Stimulated activated naive CD8-positive, alpha-beta T cell treated with anti-CD3 and anti-CD28 coated beads, Interleukin-15, Interleukin-2, amounts not matched to agents 100 ng/mL and 50 ng/mL, for 24 hours (primary cell): ENCODE results near the gene ADM2.
"Not testable (repeated sequence)": the region's sequence is repeated elsewhere in the genome, so short reads cannot be mapped to it uniquely, and the experiment has no call there.

Experiments
- H3K27ac Mint-ChIP-seq: one replicate; pipeline ENCODE4 v1.8.0; 2021; ENCODE audit warnings: mild to moderate bottlenecking, mixed read lengths
- H3K27me3 Mint-ChIP-seq: one replicate; pipeline ENCODE4 v1.8.0; 2021; ENCODE audit warnings: mixed read lengths
- H3K36me3 Mint-ChIP-seq: one replicate; pipeline ENCODE4 v1.8.0; 2021; ENCODE audit warnings: low read depth, mixed read lengths
- H3K4me1 Mint-ChIP-seq: one replicate; pipeline ENCODE4 v1.8.0; 2021; ENCODE audit warnings: low read depth, mixed read lengths
- H3K4me3 Mint-ChIP-seq: one replicate; pipeline ENCODE4 v1.8.0; 2021; ENCODE audit warnings: mild to moderate bottlenecking, mixed read lengths
- H3K9me3 Mint-ChIP-seq: one replicate; pipeline ENCODE4 v1.8.0; 2021; ENCODE audit warnings: mixed read lengths

The ADM2 gene

GRCh38 chr22:50517495-50518260 lies 36.3 kb downstream of the ADM2 start:
- peaks cover 44% of the 10 kb centered on the region for H3K36me3 Mint-ChIP-seq
- H3K27ac Mint-ChIP-seq: no peak overlapping the region
- peaks cover 8% of the 10 kb centered on the region for H3K4me1 Mint-ChIP-seq

GRCh38 chr22:50518606-50519005 lies 37.3 kb downstream of the ADM2 start:
- Mint-ChIP-seq H3K27me3 (no peaks in the 10 kb centered on the region), H3K9me3 (no peaks in the 10 kb centered on the region), H3K4me1 (peaks cover 5% of the 10 kb centered on the region), H3K4me3 (no peak overlapping the region), H3K36me3 (peaks cover 41% of the 10 kb centered on the region), H3K27ac (no peak overlapping the region)

More at GRCh38 chr22:50517495-50518260, 36.3 kb downstream of the ADM2 start:
- H3K27me3 Mint-ChIP-seq: no peaks in the 10 kb centered on the region
- H3K4me3 Mint-ChIP-seq: no peak overlapping the region
- H3K9me3 Mint-ChIP-seq: no peaks in the 10 kb centered on the region

GRCh38 chr22:50519151-50519550 lies 37.8 kb downstream of the ADM2 start:
- Mint-ChIP-seq H3K9me3 (no peaks in the 10 kb centered on the region), H3K4me1 (peaks cover 5% of the 10 kb centered on the region), H3K27ac (no peak overlapping the region), H3K4me3 (no peak overlapping the region), H3K27me3 (no peaks in the 10 kb centered on the region), H3K36me3 (peaks cover 41% of the 10 kb centered on the region)

GRCh38 chr22:50520184-50520583 lies 38.8 kb downstream of the ADM2 start:
- H3K4me3 Mint-ChIP-seq: not testable (repeated sequence)
- H3K36me3 Mint-ChIP-seq: peaks cover 42% of the 10 kb centered on the region

GRCh38 chr22:50520826-50521453 lies 39.6 kb downstream of the ADM2 start:
- no peaks in the 10 kb centered on the region for H3K27me3 Mint-ChIP-seq
- no peaks in the 10 kb centered on the region for H3K9me3 Mint-ChIP-seq
- peaks cover 38% of the 10 kb centered on the region for H3K36me3 Mint-ChIP-seq
- H3K27ac Mint-ChIP-seq: no peak overlapping the region
- no peak overlapping the region for H3K4me3 Mint-ChIP-seq
- peaks cover 7% of the 10 kb centered on the region for H3K4me1 Mint-ChIP-seq

More at GRCh38 chr22:50520184-50520583, 38.8 kb downstream of the ADM2 start:
- H3K4me1 Mint-ChIP-seq, H3K9me3 Mint-ChIP-seq, H3K27me3 Mint-ChIP-seq, H3K27ac Mint-ChIP-seq: not testable (repeated sequence)

GRCh38 chr22:50521710-50522109 lies 40.4 kb downstream of the ADM2 start:
- H3K27me3 Mint-ChIP-seq: no peaks in the 10 kb centered on the region
- H3K27ac Mint-ChIP-seq: no peak overlapping the region
- H3K36me3 Mint-ChIP-seq: peaks cover 30% of the 10 kb centered on the region
- no peak overlapping the region for H3K4me3 Mint-ChIP-seq
- H3K4me1 Mint-ChIP-seq: peaks cover 7% of the 10 kb centered on the region
- no peaks in the 10 kb centered on the region for H3K9me3 Mint-ChIP-seq

GRCh38 chr22:50522208-50522805 lies 41.0 kb downstream of the ADM2 start:
- H3K36me3 Mint-ChIP-seq: peaks cover 32% of the 10 kb centered on the region
- no peak overlapping the region for H3K4me3 Mint-ChIP-seq
- H3K4me1 Mint-ChIP-seq: peaks cover 11% of the 10 kb centered on the region
- H3K27ac Mint-ChIP-seq: no peak overlapping the region
- H3K9me3 Mint-ChIP-seq: no peaks in the 10 kb centered on the region
- no peaks in the 10 kb centered on the region for H3K27me3 Mint-ChIP-seq

GRCh38 chr22:50522806-50523438 lies 41.6 kb downstream of the ADM2 start:
- Mint-ChIP-seq H3K36me3 (peaks cover 33% of the 10 kb centered on the region), H3K4me3 (peak overlapping the region; percentile 41), H3K9me3 (no peaks in the 10 kb centered on the region), H3K4me1 (peaks cover 18% of the 10 kb centered on the region), H3K27ac (peak overlapping the region; percentile 11), H3K27me3 (no peaks in the 10 kb centered on the region)

GRCh38 chr22:50523458-50523805 lies 42.1 kb downstream of the ADM2 start:
- peak overlapping the region; percentile 41 for H3K4me3 Mint-ChIP-seq
- H3K27ac Mint-ChIP-seq: peak overlapping the region; percentile 11
- H3K4me1 Mint-ChIP-seq: peaks cover 23% of the 10 kb centered on the region
- H3K36me3 Mint-ChIP-seq: peaks cover 35% of the 10 kb centered on the region
- no peaks in the 10 kb centered on the region for H3K27me3 Mint-ChIP-seq
- H3K9me3 Mint-ChIP-seq: no peaks in the 10 kb centered on the region

GRCh38 chr22:50523806-50524675 lies 42.7 kb downstream of the ADM2 start:
- H3K4me1 Mint-ChIP-seq: peaks cover 26% of the 10 kb centered on the region
- no peaks in the 10 kb centered on the region for H3K9me3 Mint-ChIP-seq
- H3K4me3 Mint-ChIP-seq: peak overlapping the region; percentile 93
- H3K27ac Mint-ChIP-seq: peak overlapping the region; percentile 89
- H3K36me3 Mint-ChIP-seq: peaks cover 32% of the 10 kb centered on the region
- H3K27me3 Mint-ChIP-seq: no peaks in the 10 kb centered on the region

- Mint-ChIP-seq H3K4me1 (peaks cover 26% of the 10 kb centered on the region), H3K27ac (peak overlapping the region; percentile 89), H3K27me3 (no peaks in the 10 kb centered on the region), H3K36me3 (peaks cover 28% of the 10 kb centered on the region), H3K9me3 (no peaks in the 10 kb centered on the region), H3K4me3 (peak overlapping the region; percentile 93)
These were observed 43.3 kb downstream of the ADM2 start for GRCh38 chr22:50524676-50525103.

GRCh38 chr22:50525104-50525857 lies 43.9 kb downstream of the ADM2 start, which contains the start of gene SCO2:
Gene SCO2 (minus strand): TSS chr22:50525598. CDS start chr22:50524411, 1,187 bp downstream.
- peaks cover 26% of the 10 kb centered on the region for H3K4me1 Mint-ChIP-seq
- peak within 1 kb of the TSS; percentile 93 for H3K4me3 Mint-ChIP-seq
- H3K27me3 Mint-ChIP-seq: no peaks in the 10 kb centered on the region
- H3K27ac Mint-ChIP-seq: peak within 1 kb of the TSS; percentile 89
- no peaks in the 10 kb centered on the region for H3K9me3 Mint-ChIP-seq
- peaks cover 23% of the 10 kb centered on the region for H3K36me3 Mint-ChIP-seq

GRCh38 chr22:50525858-50526107 lies 44.4 kb downstream of the ADM2 start:
- Mint-ChIP-seq H3K9me3 (no peaks in the 10 kb centered on the region), H3K36me3 (peaks cover 23% of the 10 kb centered on the region), H3K27me3 (no peaks in the 10 kb centered on the region), H3K27ac (peak overlapping the region; percentile 49), H3K4me1 (peaks cover 26% of the 10 kb centered on the region), H3K4me3 (peak overlapping the region; percentile 93)
